Measurements from ENCODE around the gene SLC43A3. TPM values are rescaled to one million over a fixed set of nuclear protein-coding genes. Genes with fewer than 3 reads are reported as not detected.

Gene SLC43A3
- total RNA-seq, 1 experiment from 2014 or later, result 127 TPM

- no TSS peak for BruUV-seq (replicated peaks)
- no peak for TF ChIP-seq CTCF (IDR thresholded peaks at IDR 0.05; ENCODE audit: unreplicated experiment)
- no peak for DNase-seq
- no peaks in the 10 kb centered on the region for H3K36me3 Mint-ChIP-seq (ENCODE audit: insufficient read depth, unreplicated experiment)
- CTCF ChIA-PET, result no interaction called here
- H3K4me1 Mint-ChIP-seq (ENCODE audit: low read depth, unreplicated experiment), result no peaks in the 10 kb centered on the region
- no peaks in the 10 kb centered on the region for H3K9me3 Mint-ChIP-seq (ENCODE audit: low read depth, unreplicated experiment)
- no peak overlapping the region for H3K27ac Mint-ChIP-seq (ENCODE audit: unreplicated experiment)
- intact Hi-C loops (cut with micrococcal nuclease; ENCODE audit: unreplicated experiment), result no loop called here
- H3K4me3 Mint-ChIP-seq (ENCODE audit: low read depth, unreplicated experiment), result no peak overlapping the region
- peaks cover 60% of the 10 kb centered on the region for H3K27me3 Mint-ChIP-seq (ENCODE audit: unreplicated experiment)
Observed at GRCh38 chr11:57391111-57391510, 35.8 kb downstream of the SLC43A3 start.

GRCh38 chr11:57390535-57390934, 36.4 kb downstream of the SLC43A3 start, which contains the start of gene PRG2:
TSS of gene PRG2 (minus strand) at chr11:57390650. CDS start at chr11:57389944, 706 bp downstream.
- Mint-ChIP-seq H3K4me1 (ENCODE audit: low read depth, unreplicated experiment) (no peaks in the 10 kb centered on the region), H3K9me3 (ENCODE audit: low read depth, unreplicated experiment) (no peaks in the 10 kb centered on the region), H3K27me3 (ENCODE audit: unreplicated experiment) (peaks cover 66% of the 10 kb centered on the region), H3K4me3 (ENCODE audit: low read depth, unreplicated experiment) (no peak within 1 kb of the TSS), H3K36me3 (ENCODE audit: insufficient read depth, unreplicated experiment) (no peaks in the 10 kb centered on the region), H3K27ac (ENCODE audit: unreplicated experiment) (no peak within 1 kb of the TSS)
- no peak for TF ChIP-seq CTCF (IDR thresholded peaks at IDR 0.05; ENCODE audit: unreplicated experiment)
- DNase-seq, result no peak
- intact Hi-C loops (cut with micrococcal nuclease; ENCODE audit: unreplicated experiment), result no loop called here
- no TSS peak for BruUV-seq (replicated peaks)
- CTCF ChIA-PET, result no interaction called here

DNA sequence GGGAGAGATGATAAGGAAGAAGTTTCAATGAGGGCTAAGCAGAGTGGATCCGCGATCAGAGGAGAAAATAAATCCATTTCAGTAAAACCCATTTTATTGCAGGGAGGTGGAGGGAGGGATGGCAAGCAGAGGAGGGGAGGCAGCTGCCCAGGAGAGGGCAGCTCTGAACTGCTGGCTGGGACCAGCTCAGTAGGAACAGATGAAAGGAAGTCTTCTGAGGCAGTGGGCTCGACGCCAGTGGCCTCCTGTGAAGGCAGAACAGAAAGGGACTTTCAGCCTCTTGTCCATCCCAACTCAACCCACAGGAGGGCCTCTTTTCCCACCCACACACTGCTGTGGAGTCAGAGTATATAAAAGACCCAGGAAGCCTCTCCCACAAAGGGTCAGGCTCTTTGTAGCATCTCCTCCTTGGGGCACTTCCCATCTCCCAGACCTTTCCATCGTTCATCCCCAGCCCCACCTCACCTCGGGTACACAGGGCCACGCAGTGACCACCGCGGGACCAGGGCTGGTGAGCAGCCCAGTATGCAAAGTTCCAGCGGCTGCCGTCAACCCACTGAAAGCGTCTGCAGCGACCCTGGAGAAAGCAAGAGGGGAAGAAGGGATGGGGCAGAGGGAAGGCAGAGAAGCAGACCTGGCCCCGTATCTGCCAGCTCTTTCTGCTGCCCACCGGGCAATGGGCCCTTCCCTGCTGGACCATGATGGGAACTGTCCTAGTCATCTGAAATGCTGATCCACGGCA, 39.5 kb downstream of the SLC43A3 start:
- intact Hi-C loops (cut with micrococcal nuclease; ENCODE audit: unreplicated experiment), result loop anchor here (10.0 kb wide), 1 partner anchor 997 kb away; no protein-coding TSS in a partner anchor
- TF ChIP-seq CTCF (IDR thresholded peaks at IDR 0.05; ENCODE audit: unreplicated experiment), result no peak
- Mint-ChIP-seq H3K9me3 (ENCODE audit: low read depth, unreplicated experiment) (no peaks in the 10 kb centered on the region), H3K36me3 (ENCODE audit: insufficient read depth, unreplicated experiment) (no peaks in the 10 kb centered on the region), H3K27me3 (ENCODE audit: unreplicated experiment) (peaks cover 65% of the 10 kb centered on the region), H3K4me1 (ENCODE audit: low read depth, unreplicated experiment) (no peaks in the 10 kb centered on the region), H3K27ac (ENCODE audit: unreplicated experiment) (no peak overlapping the region), H3K4me3 (ENCODE audit: low read depth, unreplicated experiment) (no peak overlapping the region)
- CTCF ChIA-PET, result no interaction called here
- DNase-seq, result no peak
- no TSS peak for BruUV-seq (replicated peaks)

GRCh38 chr11:57386178-57386940, 40.6 kb downstream of the SLC43A3 start:
- TF ChIP-seq CTCF (IDR thresholded peaks at IDR 0.05; ENCODE audit: unreplicated experiment), result no peak
- no peak overlapping the region for H3K27ac Mint-ChIP-seq (ENCODE audit: unreplicated experiment)
- intact Hi-C loops (cut with micrococcal nuclease; ENCODE audit: unreplicated experiment), result loop anchor here (10.0 kb wide), 1 partner anchor 998 kb away; no protein-coding TSS in a partner anchor
- H3K4me1 Mint-ChIP-seq (ENCODE audit: low read depth, unreplicated experiment), result no peaks in the 10 kb centered on the region
- CTCF ChIA-PET, result no interaction called here
- H3K27me3 Mint-ChIP-seq (ENCODE audit: unreplicated experiment), result peaks cover 66% of the 10 kb centered on the region
- no peak for DNase-seq
- H3K9me3 Mint-ChIP-seq (ENCODE audit: low read depth, unreplicated experiment), result no peaks in the 10 kb centered on the region
- no peak overlapping the region for H3K4me3 Mint-ChIP-seq (ENCODE audit: low read depth, unreplicated experiment)
- H3K36me3 Mint-ChIP-seq (ENCODE audit: insufficient read depth, unreplicated experiment), result no peaks in the 10 kb centered on the region
- BruUV-seq (replicated peaks), result no TSS peak

All from Calu3 (cell line).